Immature natural killer cell (primary cell): ENCODE measurements around the gene GRSF1. TPM values are rescaled to one million over a fixed set of nuclear protein-coding genes. Genes with fewer than 3 reads are reported as not detected.
"Not testable (repeated sequence)": the region's sequence is repeated elsewhere in the genome, so short reads cannot be mapped to it uniquely, and the experiment has no call there.

Experiments used
- DNase-seq, 3 donors: peaks; one replicate each; pipeline ENCODE4 v3.0.0; 2022; ENCODE audit warnings: mixed read lengths in 1 of 3
- H3K27ac Mint-ChIP-seq, 6 donors: one replicate each; pipeline ENCODE4 v1.8.0; 2020; ENCODE audit warnings: mixed read lengths in 6 of 6, mild to moderate bottlenecking in 5 of 6, inconsistent platforms in 4 of 6, moderate library complexity in 3 of 6
- H3K27me3 Mint-ChIP-seq, 3 donors: one replicate each; pipeline ENCODE4 v1.8.0; 2020 to 2021; ENCODE audit warnings: low read depth in 3 of 3, mild to moderate bottlenecking in 3 of 3, mixed read lengths in 3 of 3, moderate library complexity in 3 of 3, inconsistent platforms in 1 of 3
- H3K36me3 Mint-ChIP-seq, 3 donors: one replicate each; pipeline ENCODE4 v1.8.0; 2020; ENCODE audit warnings: mixed read lengths in 3 of 3, inconsistent platforms in 2 of 3, mild to moderate bottlenecking in 2 of 3
- H3K4me1 Mint-ChIP-seq, 2 donors: one replicate each; pipeline ENCODE4 v1.8.0; 2020; ENCODE audit warnings: inconsistent platforms in 2 of 2, mild to moderate bottlenecking in 2 of 2, mixed read lengths in 2 of 2, moderate library complexity in 1 of 2
- H3K4me3 Mint-ChIP-seq, 5 donors: one replicate each; pipeline ENCODE4 v1.8.0; 2020; ENCODE audit warnings: mild to moderate bottlenecking in 5 of 5, mixed read lengths in 5 of 5, inconsistent platforms in 3 of 5, moderate library complexity in 3 of 5
- H3K9me3 Mint-ChIP-seq, 6 donors: one replicate each; pipeline ENCODE4 v1.8.0; 2020; ENCODE audit warnings: mild to moderate bottlenecking in 6 of 6, mixed read lengths in 6 of 6, inconsistent platforms in 4 of 6, moderate library complexity in 3 of 6
- polyA plus RNA-seq, 3 donors: library from polyadenylated mRNA; unstranded; fragments of 300-500 nt; fragmentation: Illumina TruSeq; gene quantifications; one replicate each; pipeline ENCODE4 v1.2.3, GENCODE V29; 2021

The GRSF1 gene
- polyA plus RNA-seq, 3 donors from 2014 or later: 58.7 to 78.9 (median 61.2) TPM

- not testable (repeated sequence) for DNase-seq, H3K9me3 Mint-ChIP-seq, H3K27me3 Mint-ChIP-seq, H3K4me1 Mint-ChIP-seq, H3K27ac Mint-ChIP-seq, H3K4me3 Mint-ChIP-seq
- H3K36me3 Mint-ChIP-seq: peaks cover 25 to 38% (median 31%) of the 10 kb centered on the region in 3 donors
These were observed 70.3 kb downstream of the GRSF1 start for GRCh38 chr4:70769396-70769795.

GRCh38 chr4:70768301-70768948 is 71.3 kb downstream of the GRSF1 start:
- Mint-ChIP-seq H3K27me3 (no peaks in the 10 kb centered on the region), H3K4me3 (no peak overlapping the region), H3K9me3 (no peaks in the 10 kb centered on the region), H3K27ac (no peak overlapping the region), H3K4me1 (no peaks in the 10 kb centered on the region), H3K36me3 (peaks cover 29 to 40% (median 36%) of the 10 kb centered on the region in 3 donors)
- DNase-seq: no peak

Other genes with a start within 250 kb of the GRSF1 start
- not detected for gene AMBN, start 247.6 kb downstream of the GRSF1 start, polyA plus RNA-seq
- not detected for gene ENAM, start 211.1 kb downstream of the GRSF1 start, polyA plus RNA-seq
- gene JCHAIN, start 173.4 kb downstream of the GRSF1 start, polyA plus RNA-seq: 1 to 10 TPM in 2 of 3 donors, under 1 TPM in 1; 0.76 to 3.3 (median 2.6) TPM
- gene UTP3, start 151.4 kb downstream of the GRSF1 start, polyA plus RNA-seq: 10 to 100 TPM in 1 of 3 donors, 1 to 10 TPM in 2; 6.2 to 17.6 (median 6.4) TPM
- 10 to 100 TPM in 1 of 3 donors, 1 to 10 TPM in 2; 5.1 to 14.5 (median 8.6) TPM for gene RUFY3, start 117.9 kb downstream of the GRSF1 start, polyA plus RNA-seq
- gene MOB1B, start 62.5 kb upstream of the GRSF1 start, polyA plus RNA-seq: 1 to 10 TPM in 2 of 3 donors, not detected in 1; 1.6 to 1.9 TPM
- 100 to 1,000 TPM in 1 of 3 donors, 10 to 100 TPM in 2; 78.7 to 117 (median 78.8) TPM for gene DCK, start 153.8 kb upstream of the GRSF1 start, polyA plus RNA-seq